ENCODE measurements around the gene CACNA1C. TPM values are rescaled to one million over a fixed set of nuclear protein-coding genes. Genes with fewer than 3 reads are reported as not detected.

The CACNA1C gene
- total RNA-seq, 3 donors from 2014 or later: 2.6 to 11.8 (median 9.5) TPM

GRCh38 chr12:2662524-2662923, 609.7 kb downstream of the CACNA1C start:
- no peak overlapping the region for H3K27ac ChIP-seq
- no peaks in the 10 kb centered on the region for H3K27me3 ChIP-seq
- H3K4me1 ChIP-seq: no peaks in the 10 kb centered on the region
- H3K36me3 ChIP-seq: no peaks in the 10 kb centered on the region
- no peaks in the 10 kb centered on the region for H3K9me3 ChIP-seq
- no peak for DNase-seq (ENCODE audit: low spot score in 2 of 2)
- H3K4me3 ChIP-seq: no peak overlapping the region
- TF ChIP-seq POLR2AphosphoS5 (IDR thresholded peaks at IDR 0.05): no peak
- no peak for TF ChIP-seq POLR2A (IDR thresholded peaks at IDR 0.05)
- TF ChIP-seq CTCF (IDR thresholded peaks at IDR 0.05): no peak
- intact Hi-C loops (cut with DNase I; ENCODE audit: low total_unique reads): no loop called here

DNA sequence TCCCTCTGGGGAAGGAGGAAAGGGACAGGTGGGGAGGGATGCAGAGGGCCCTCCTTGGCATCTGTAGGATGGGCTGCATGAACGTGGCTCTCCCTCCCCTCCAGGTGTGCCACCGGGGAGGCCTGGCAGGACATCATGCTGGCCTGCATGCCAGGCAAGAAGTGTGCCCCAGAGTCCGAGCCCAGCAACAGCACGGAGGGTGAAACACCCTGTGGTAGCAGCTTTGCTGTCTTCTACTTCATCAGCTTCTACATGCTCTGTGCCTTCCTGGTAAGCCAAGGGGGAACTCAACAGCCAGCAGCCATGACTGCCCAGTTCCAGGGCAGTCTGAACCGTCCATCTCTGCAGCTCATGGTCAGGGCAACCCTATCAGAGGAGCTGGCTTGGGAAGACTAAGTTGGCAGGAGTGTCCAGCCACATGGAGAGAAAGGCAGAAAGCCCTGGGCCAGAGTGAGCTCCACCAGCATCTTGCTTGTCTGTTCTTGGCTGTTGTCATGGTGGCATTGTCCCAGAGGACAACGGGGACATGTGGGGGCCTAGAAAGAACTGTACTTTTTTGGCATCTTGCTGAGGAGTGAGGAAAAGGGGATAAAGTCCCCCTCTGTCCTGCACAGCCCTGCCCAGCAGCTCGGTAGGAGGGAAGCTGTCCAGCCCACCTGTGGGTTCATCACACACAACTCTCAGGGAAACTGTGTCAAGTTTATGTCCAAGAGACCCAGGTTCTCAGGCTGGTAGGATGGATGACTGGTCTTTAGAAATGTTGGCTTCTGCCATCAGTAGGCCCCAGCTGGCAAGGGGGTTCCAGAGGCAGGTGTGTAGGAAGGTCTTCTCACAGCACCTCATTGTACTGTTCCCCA, 612.2 kb downstream of the CACNA1C start:
- H3K4me1 ChIP-seq: no peaks in the 10 kb centered on the region
- no peaks in the 10 kb centered on the region for H3K36me3 ChIP-seq
- no peak overlapping the region for H3K27ac ChIP-seq
- intact Hi-C loops (cut with DNase I; ENCODE audit: low total_unique reads): no loop called here
- H3K9me3 ChIP-seq: no peaks in the 10 kb centered on the region
- TF ChIP-seq CTCF (IDR thresholded peaks at IDR 0.05) (no peak), POLR2A (IDR thresholded peaks at IDR 0.05) (no peak), POLR2AphosphoS5 (IDR thresholded peaks at IDR 0.05) (no peak)
- H3K27me3 ChIP-seq: no peaks in the 10 kb centered on the region
- H3K4me3 ChIP-seq: no peak overlapping the region
- DNase-seq (ENCODE audit: low spot score in 2 of 2): peak in 1 of 2 donors; percentile 22

DNA sequence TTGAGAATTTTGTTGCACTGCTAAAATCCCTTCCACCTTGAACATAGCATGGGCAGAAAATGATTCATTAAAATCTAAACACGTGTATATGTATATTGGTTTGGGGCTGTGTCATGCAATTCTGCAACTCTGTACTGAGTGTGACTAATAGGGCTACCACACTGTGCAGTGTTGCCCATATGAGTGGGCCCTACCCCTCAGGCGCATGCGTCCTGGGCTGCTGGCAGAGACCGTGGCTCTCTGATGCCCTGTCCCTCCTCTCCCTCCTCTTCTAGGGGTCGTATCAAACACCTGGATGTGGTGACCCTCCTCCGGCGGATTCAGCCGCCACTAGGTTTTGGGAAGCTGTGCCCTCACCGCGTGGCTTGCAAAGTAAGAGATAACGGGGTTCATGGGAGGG, 613.6 kb downstream of the CACNA1C start:
- Histone ChIP-seq H3K27me3 (no peaks in the 10 kb centered on the region), H3K9me3 (no peaks in the 10 kb centered on the region), H3K4me1 (no peaks in the 10 kb centered on the region), H3K4me3 (no peak overlapping the region), H3K36me3 (no peaks in the 10 kb centered on the region), H3K27ac (no peak overlapping the region)
- peak in 1 of 2 donors; percentile 2 for DNase-seq (ENCODE audit: low spot score in 2 of 2)
- TF ChIP-seq POLR2A (IDR thresholded peaks at IDR 0.05): no peak
- TF ChIP-seq CTCF (IDR thresholded peaks at IDR 0.05): no peak
- TF ChIP-seq POLR2AphosphoS5 (IDR thresholded peaks at IDR 0.05): no peak
- intact Hi-C loops (cut with DNase I; ENCODE audit: low total_unique reads): no loop called here

- peak in 1 of 2 donors; percentile 19 for DNase-seq (ENCODE audit: low spot score in 2 of 2)
- intact Hi-C loops (cut with DNase I; ENCODE audit: low total_unique reads): no loop called here
- Histone ChIP-seq H3K9me3 (no peaks in the 10 kb centered on the region), H3K4me1 (no peaks in the 10 kb centered on the region), H3K27ac (no peak overlapping the region), H3K27me3 (no peaks in the 10 kb centered on the region), H3K36me3 (no peaks in the 10 kb centered on the region), H3K4me3 (no peak overlapping the region)
- no peak for TF ChIP-seq CTCF (IDR thresholded peaks at IDR 0.05)
- no peak for TF ChIP-seq POLR2AphosphoS5 (IDR thresholded peaks at IDR 0.05)
- TF ChIP-seq POLR2A (IDR thresholded peaks at IDR 0.05): no peak
These were observed 614.1 kb downstream of the CACNA1C start for GRCh38 chr12:2666846-2667245.

DNA sequence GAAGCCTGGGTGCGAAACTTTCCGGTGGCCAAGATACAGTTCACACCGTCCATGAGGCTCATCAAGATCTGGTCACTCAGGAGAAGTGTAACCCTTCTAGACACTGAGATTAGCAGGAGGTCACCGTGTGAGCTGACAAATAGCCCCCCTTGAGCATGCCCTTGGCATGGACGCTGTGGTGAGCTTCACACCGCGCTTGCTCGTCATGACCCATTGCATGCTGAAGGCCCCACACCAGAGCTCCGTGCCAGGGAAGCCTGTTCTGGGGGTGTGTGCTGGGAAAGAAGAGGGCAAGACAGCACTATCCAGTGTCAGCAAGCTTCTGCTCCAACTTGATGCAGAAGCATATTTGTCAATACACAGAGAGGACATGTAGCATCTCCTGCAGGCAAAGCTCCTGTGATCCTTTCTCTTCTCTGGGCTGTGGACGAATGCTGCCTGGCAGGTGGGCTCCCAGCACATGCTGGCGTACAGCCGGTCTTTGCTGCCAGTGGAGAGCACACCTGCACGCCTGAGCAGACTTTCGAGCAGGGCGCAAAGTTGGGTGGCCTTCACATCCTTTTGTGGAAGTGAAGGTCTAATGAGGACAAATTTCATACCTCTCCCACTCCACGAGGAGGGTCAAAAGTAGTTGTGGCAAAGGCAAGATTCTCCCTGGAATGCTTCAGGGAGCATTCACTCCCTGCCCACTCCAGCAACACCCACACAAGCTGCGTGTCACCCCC, 615.1 kb downstream of the CACNA1C start:
- intact Hi-C loops (cut with DNase I; ENCODE audit: low total_unique reads): no loop called here
- no peak overlapping the region for H3K27ac ChIP-seq
- no peak overlapping the region for H3K4me3 ChIP-seq
- H3K36me3 ChIP-seq: no peaks in the 10 kb centered on the region
- no peaks in the 10 kb centered on the region for H3K9me3 ChIP-seq
- TF ChIP-seq POLR2A (IDR thresholded peaks at IDR 0.05) (no peak), CTCF (IDR thresholded peaks at IDR 0.05) (no peak), POLR2AphosphoS5 (IDR thresholded peaks at IDR 0.05) (no peak)
- no peaks in the 10 kb centered on the region for H3K4me1 ChIP-seq
- no peaks in the 10 kb centered on the region for H3K27me3 ChIP-seq
- peak in 1 of 2 donors; percentile 12 for DNase-seq (ENCODE audit: low spot score in 2 of 2)
